ENCODE data around the gene KRTAP5-5. TPM values are rescaled to one million over a fixed set of nuclear protein-coding genes. Genes with fewer than 3 reads are reported as not detected.
"Not testable (repeated sequence)": the region's sequence is repeated elsewhere in the genome, so short reads cannot be mapped to it uniquely, and the experiment has no call there.

The KRTAP5-5 gene
- polyA plus RNA-seq, 2 donors: not detected

- not testable (repeated sequence) for H3K27ac ChIP-seq (ENCODE audit: low read depth in 2 of 2, low read length in 1 of 2); H3K9me3 ChIP-seq (ENCODE audit: control insufficient read depth in 2 of 2, insufficient read depth in 1 of 2, low read depth in 1 of 2, low read length in 1 of 2); H3K27me3 ChIP-seq (ENCODE audit: control insufficient read depth in 1 of 2, insufficient read depth in 2 of 2, low read length in 2 of 2); H3K4me1 ChIP-seq (ENCODE audit: control insufficient read depth in 2 of 2, insufficient read depth in 2 of 2, low read length in 1 of 2); H3K36me3 ChIP-seq (ENCODE audit: control insufficient read depth in 2 of 2, insufficient read depth in 2 of 2, low read length in 1 of 2); H3K4me3 ChIP-seq (ENCODE audit: low read depth in 1 of 2, low read length in 2 of 2)
- WGBS, 2 donors: 77 to 81% methylated on average over 13 of the region's 13 CpGs
Measured at GRCh38 chr11:1605923-1606322, 23.7 kb upstream of the KRTAP5-5 start.

- H3K27me3 ChIP-seq (ENCODE audit: control insufficient read depth in 1 of 2, insufficient read depth in 2 of 2, low read length in 2 of 2); H3K4me3 ChIP-seq (ENCODE audit: low read depth in 1 of 2, low read length in 2 of 2); H3K4me1 ChIP-seq (ENCODE audit: control insufficient read depth in 2 of 2, insufficient read depth in 2 of 2, low read length in 1 of 2); H3K27ac ChIP-seq (ENCODE audit: low read depth in 2 of 2, low read length in 1 of 2); H3K36me3 ChIP-seq (ENCODE audit: control insufficient read depth in 2 of 2, insufficient read depth in 2 of 2, low read length in 1 of 2); H3K9me3 ChIP-seq (ENCODE audit: control insufficient read depth in 2 of 2, insufficient read depth in 1 of 2, low read depth in 1 of 2, low read length in 1 of 2): not testable (repeated sequence)
- WGBS, 2 donors: 31 to 42% methylated on average over 18 of the region's 18 CpGs
Measured at GRCh38 chr11:1607156-1607845, 22.3 kb upstream of the KRTAP5-5 start.

GRCh38 chr11:1607901-1608300 lies 21.7 kb upstream of the KRTAP5-5 start:
- H3K27ac ChIP-seq (ENCODE audit: low read depth in 2 of 2, low read length in 1 of 2); H3K4me3 ChIP-seq (ENCODE audit: low read depth in 1 of 2, low read length in 2 of 2); H3K27me3 ChIP-seq (ENCODE audit: control insufficient read depth in 1 of 2, insufficient read depth in 2 of 2, low read length in 2 of 2); H3K4me1 ChIP-seq (ENCODE audit: control insufficient read depth in 2 of 2, insufficient read depth in 2 of 2, low read length in 1 of 2); H3K36me3 ChIP-seq (ENCODE audit: control insufficient read depth in 2 of 2, insufficient read depth in 2 of 2, low read length in 1 of 2); H3K9me3 ChIP-seq (ENCODE audit: control insufficient read depth in 2 of 2, insufficient read depth in 1 of 2, low read depth in 1 of 2, low read length in 1 of 2): not testable (repeated sequence)
- whole genome bisulfite sequencing, 2 donors: 37 to 42% methylated on average over 5 of the region's 5 CpGs

GRCh38 chr11:1608363-1608762 lies 21.2 kb upstream of the KRTAP5-5 start, which contains the start of gene KRTAP5-3:
KRTAP5-3 (minus strand) TSS chr11:1608463; CDS start chr11:1608385, 78 bp downstream.
- Histone ChIP-seq H3K27me3 (ENCODE audit: control insufficient read depth in 1 of 2, insufficient read depth in 2 of 2, low read length in 2 of 2) (no peaks in the 10 kb centered on the region), H3K4me1 (ENCODE audit: control insufficient read depth in 2 of 2, insufficient read depth in 2 of 2, low read length in 1 of 2) (peaks cover 0 to 2% of the 10 kb centered on the region in 2 donors), H3K27ac (ENCODE audit: low read depth in 2 of 2, low read length in 1 of 2) (no peak within 1 kb of the TSS), H3K4me3 (ENCODE audit: low read depth in 1 of 2, low read length in 2 of 2) (no peak within 1 kb of the TSS), H3K9me3 (ENCODE audit: control insufficient read depth in 2 of 2, insufficient read depth in 1 of 2, low read depth in 1 of 2, low read length in 1 of 2) (no peaks in the 10 kb centered on the region), H3K36me3 (ENCODE audit: control insufficient read depth in 2 of 2, insufficient read depth in 2 of 2, low read length in 1 of 2) (no peaks in the 10 kb centered on the region)
- WGBS, 2 donors: 60 to 61% methylated on average over 4 of the region's 4 CpGs

- no peaks in the 10 kb centered on the region for H3K9me3 ChIP-seq (ENCODE audit: control insufficient read depth in 2 of 2, insufficient read depth in 1 of 2, low read depth in 1 of 2, low read length in 1 of 2)
- H3K27ac ChIP-seq (ENCODE audit: low read depth in 2 of 2, low read length in 1 of 2): no peak overlapping the region
- no peaks in the 10 kb centered on the region for H3K36me3 ChIP-seq (ENCODE audit: control insufficient read depth in 2 of 2, insufficient read depth in 2 of 2, low read length in 1 of 2)
- H3K4me3 ChIP-seq (ENCODE audit: low read depth in 1 of 2, low read length in 2 of 2): no peak overlapping the region
- H3K27me3 ChIP-seq (ENCODE audit: control insufficient read depth in 1 of 2, insufficient read depth in 2 of 2, low read length in 2 of 2): peaks cover 0 to 3% of the 10 kb centered on the region in 2 donors
- 79 to 83% methylated on average over 10 of the region's 10 CpGs for WGBS, 2 donors
- no peaks in the 10 kb centered on the region for H3K4me1 ChIP-seq (ENCODE audit: control insufficient read depth in 2 of 2, insufficient read depth in 2 of 2, low read length in 1 of 2)
Measured at GRCh38 chr11:1618231-1618630, 11.3 kb upstream of the KRTAP5-5 start.

GRCh38 chr11:1619449-1619848 lies 10.1 kb upstream of the KRTAP5-5 start:
- H3K4me3 ChIP-seq (ENCODE audit: low read depth in 1 of 2, low read length in 2 of 2): no peak overlapping the region
- no peaks in the 10 kb centered on the region for H3K36me3 ChIP-seq (ENCODE audit: control insufficient read depth in 2 of 2, insufficient read depth in 2 of 2, low read length in 1 of 2)
- H3K27me3 ChIP-seq (ENCODE audit: control insufficient read depth in 1 of 2, insufficient read depth in 2 of 2, low read length in 2 of 2): peaks cover 0 to 3% of the 10 kb centered on the region in 2 donors
- 49 to 51% methylated on average over 10 of the region's 10 CpGs for WGBS, 2 donors
- H3K27ac ChIP-seq (ENCODE audit: low read depth in 2 of 2, low read length in 1 of 2): no peak overlapping the region
- no peaks in the 10 kb centered on the region for H3K4me1 ChIP-seq (ENCODE audit: control insufficient read depth in 2 of 2, insufficient read depth in 2 of 2, low read length in 1 of 2)
- H3K9me3 ChIP-seq (ENCODE audit: control insufficient read depth in 2 of 2, insufficient read depth in 1 of 2, low read depth in 1 of 2, low read length in 1 of 2): no peaks in the 10 kb centered on the region

- 42 to 55% methylated on average over 1 of the region's 1 CpG for WGBS, 2 donors
- no peaks in the 10 kb centered on the region for H3K36me3 ChIP-seq (ENCODE audit: control insufficient read depth in 2 of 2, insufficient read depth in 2 of 2, low read length in 1 of 2)
- H3K27ac ChIP-seq (ENCODE audit: low read depth in 2 of 2, low read length in 1 of 2): no peak within 1 kb of the TSS
- no peaks in the 10 kb centered on the region for H3K9me3 ChIP-seq (ENCODE audit: control insufficient read depth in 2 of 2, insufficient read depth in 1 of 2, low read depth in 1 of 2, low read length in 1 of 2)
- H3K4me1 ChIP-seq (ENCODE audit: control insufficient read depth in 2 of 2, insufficient read depth in 2 of 2, low read length in 1 of 2): no peaks in the 10 kb centered on the region
- H3K27me3 ChIP-seq (ENCODE audit: control insufficient read depth in 1 of 2, insufficient read depth in 2 of 2, low read length in 2 of 2): no peaks in the 10 kb centered on the region
- no peak within 1 kb of the TSS for H3K4me3 ChIP-seq (ENCODE audit: low read depth in 1 of 2, low read length in 2 of 2)
Measured at GRCh38 chr11:1622086-1622485, 7.5 kb upstream of the KRTAP5-5 start, which contains the start of gene KRTAP5-4. KRTAP5-4 (minus strand) TSS chr11:1622138; CDS start chr11:1622093, 45 bp downstream.

- peaks cover 0 to under 1% of the 10 kb centered on the region in 2 donors for H3K4me1 ChIP-seq (ENCODE audit: control insufficient read depth in 2 of 2, insufficient read depth in 2 of 2, low read length in 1 of 2)
- no peak overlapping the region for H3K27ac ChIP-seq (ENCODE audit: low read depth in 2 of 2, low read length in 1 of 2)
- no peak overlapping the region for H3K4me3 ChIP-seq (ENCODE audit: low read depth in 1 of 2, low read length in 2 of 2)
- no peaks in the 10 kb centered on the region for H3K9me3 ChIP-seq (ENCODE audit: control insufficient read depth in 2 of 2, insufficient read depth in 1 of 2, low read depth in 1 of 2, low read length in 1 of 2)
- H3K36me3 ChIP-seq (ENCODE audit: control insufficient read depth in 2 of 2, insufficient read depth in 2 of 2, low read length in 1 of 2): no peaks in the 10 kb centered on the region
- WGBS, 2 donors: 82 to 84% methylated on average over 9 of the region's 9 CpGs
- no peaks in the 10 kb centered on the region for H3K27me3 ChIP-seq (ENCODE audit: control insufficient read depth in 1 of 2, insufficient read depth in 2 of 2, low read length in 2 of 2)
Measured at GRCh38 chr11:1623716-1624115, 5.9 kb upstream of the KRTAP5-5 start.

GRCh38 chr11:1624621-1625020 lies 5.0 kb upstream of the KRTAP5-5 start:
- Histone ChIP-seq H3K36me3 (ENCODE audit: control insufficient read depth in 2 of 2, insufficient read depth in 2 of 2, low read length in 1 of 2) (no peaks in the 10 kb centered on the region), H3K27ac (ENCODE audit: low read depth in 2 of 2, low read length in 1 of 2) (no peak overlapping the region), H3K27me3 (ENCODE audit: control insufficient read depth in 1 of 2, insufficient read depth in 2 of 2, low read length in 2 of 2) (no peaks in the 10 kb centered on the region), H3K4me3 (ENCODE audit: low read depth in 1 of 2, low read length in 2 of 2) (no peak overlapping the region), H3K4me1 (ENCODE audit: control insufficient read depth in 2 of 2, insufficient read depth in 2 of 2, low read length in 1 of 2) (peaks cover 0 to 3% of the 10 kb centered on the region in 2 donors), H3K9me3 (ENCODE audit: control insufficient read depth in 2 of 2, insufficient read depth in 1 of 2, low read depth in 1 of 2, low read length in 1 of 2) (no peaks in the 10 kb centered on the region)
- whole genome bisulfite sequencing, 2 donors: 84 to 85% methylated on average over 16 of the region's 16 CpGs

- WGBS, 2 donors: 69 to 77% methylated on average over 13 of the region's 13 CpGs
- H3K9me3 ChIP-seq (ENCODE audit: control insufficient read depth in 2 of 2, insufficient read depth in 1 of 2, low read depth in 1 of 2, low read length in 1 of 2): no peaks in the 10 kb centered on the region
- peaks cover 0 to 3% of the 10 kb centered on the region in 2 donors for H3K4me1 ChIP-seq (ENCODE audit: control insufficient read depth in 2 of 2, insufficient read depth in 2 of 2, low read length in 1 of 2)
- H3K36me3 ChIP-seq (ENCODE audit: control insufficient read depth in 2 of 2, insufficient read depth in 2 of 2, low read length in 1 of 2): no peaks in the 10 kb centered on the region
- no peak overlapping the region for H3K27ac ChIP-seq (ENCODE audit: low read depth in 2 of 2, low read length in 1 of 2)
- H3K27me3 ChIP-seq (ENCODE audit: control insufficient read depth in 1 of 2, insufficient read depth in 2 of 2, low read length in 2 of 2): no peaks in the 10 kb centered on the region
- no peak overlapping the region for H3K4me3 ChIP-seq (ENCODE audit: low read depth in 1 of 2, low read length in 2 of 2)
Measured at GRCh38 chr11:1625541-1625940, 4.0 kb upstream of the KRTAP5-5 start.
